ENCODE measurements around the gene CACTIN. TPM values are rescaled to one million over a fixed set of nuclear protein-coding genes. Genes with fewer than 3 reads are reported as not detected.

The CACTIN gene
- polyA plus RNA-seq, 1 donor (not counting 4 experiments of a cell fraction or from before 2014, with no cell fraction given): 10.8 TPM

- Histone ChIP-seq H3K79me2 (ENCODE audit: control insufficient read depth, insufficient read depth, low read length) (no peaks in the 10 kb centered on the region), H3K4me1 (ENCODE audit: control insufficient read depth, extremely low read depth, insufficient read depth, low read length) (no peaks in the 10 kb centered on the region), H3K9me3 (ENCODE audit: control insufficient read depth, low read depth, low read length) (no peaks in the 10 kb centered on the region), H3K27me3 (ENCODE audit: control insufficient read depth, extremely low read depth, insufficient read depth, low read length) (peaks cover 3% of the 10 kb centered on the region), H3K4me3 (ENCODE audit: control insufficient read depth in 2 of 3, extremely low read depth in 1 of 3, insufficient read depth in 2 of 3, low read depth in 1 of 3, low read length in 3 of 3) (no peak overlapping the region), H3K27ac (ENCODE audit: control insufficient read depth, insufficient read depth, low read length) (no peak overlapping the region), H2AFZ (ENCODE audit: control insufficient read depth, low read length) (no peak overlapping the region), H3K9ac (ENCODE audit: control insufficient read depth, extremely low read depth, insufficient read depth, low read length) (no peak overlapping the region), H4K20me1 (ENCODE audit: control insufficient read depth, extremely low read depth, insufficient read depth, low read length) (no peaks in the 10 kb centered on the region), H3K4me2 (ENCODE audit: control insufficient read depth, extremely low read depth, insufficient read depth, low read depth, low read length) (no peak overlapping the region), H3K36me3 (ENCODE audit: control insufficient read depth in 2 of 2, extremely low read depth in 1 of 2, insufficient read depth in 2 of 2, low read length in 2 of 2) (no peaks in the 10 kb centered on the region), H3K9me1 (ENCODE audit: control insufficient read depth, extremely low read depth, insufficient read depth, low read length) (no peaks in the 10 kb centered on the region)
- peak in 2 of 3 experiments; percentile 1 to 9 for TF ChIP-seq CTCF (optimal IDR thresholded peaks at IDR 0.05 in 1 of 3, IDR thresholded peaks at IDR 0.05 in 1 of 3, conservative IDR thresholded peaks at IDR 0.05 in 1 of 3; ENCODE audit: extremely low read depth in 1 of 3, insufficient read depth in 2 of 3, low read length in 3 of 3)
- TF ChIP-seq EZH2 (IDR thresholded peaks at IDR 0.05; ENCODE audit: low read length): no peak
- no peak for FAIRE-seq
- dilution Hi-C loops (cut with MboI; ENCODE audit: extremely low pct_ligation_motif_present, low sequenced_read_pairs): no loop called here
- no peak for DNase-seq (ENCODE audit: low read depth, low spot score)
Observed at GRCh38 chr19:3599776-3600187, 26.8 kb downstream of the CACTIN start.

- Histone ChIP-seq H3K4me1 (ENCODE audit: control insufficient read depth, extremely low read depth, insufficient read depth, low read length) (no peaks in the 10 kb centered on the region), H3K36me3 (ENCODE audit: control insufficient read depth in 2 of 2, extremely low read depth in 1 of 2, insufficient read depth in 2 of 2, low read length in 2 of 2) (no peaks in the 10 kb centered on the region), H3K9me3 (ENCODE audit: control insufficient read depth, low read depth, low read length) (no peaks in the 10 kb centered on the region), H2AFZ (ENCODE audit: control insufficient read depth, low read length) (no peak overlapping the region), H3K4me3 (ENCODE audit: control insufficient read depth in 2 of 3, extremely low read depth in 1 of 3, insufficient read depth in 2 of 3, low read depth in 1 of 3, low read length in 3 of 3) (no peak overlapping the region), H3K9me1 (ENCODE audit: control insufficient read depth, extremely low read depth, insufficient read depth, low read length) (no peaks in the 10 kb centered on the region), H3K9ac (ENCODE audit: control insufficient read depth, extremely low read depth, insufficient read depth, low read length) (no peak overlapping the region), H3K79me2 (ENCODE audit: control insufficient read depth, insufficient read depth, low read length) (no peaks in the 10 kb centered on the region), H3K27me3 (ENCODE audit: control insufficient read depth, extremely low read depth, insufficient read depth, low read length) (peaks cover 14% of the 10 kb centered on the region), H3K27ac (ENCODE audit: control insufficient read depth, insufficient read depth, low read length) (no peak overlapping the region), H4K20me1 (ENCODE audit: control insufficient read depth, extremely low read depth, insufficient read depth, low read length) (no peaks in the 10 kb centered on the region), H3K4me2 (ENCODE audit: control insufficient read depth, extremely low read depth, insufficient read depth, low read depth, low read length) (no peak overlapping the region)
- no peak for TF ChIP-seq CTCF (optimal IDR thresholded peaks at IDR 0.05 in 1 of 3, IDR thresholded peaks at IDR 0.05 in 1 of 3, conservative IDR thresholded peaks at IDR 0.05 in 1 of 3; ENCODE audit: extremely low read depth in 1 of 3, insufficient read depth in 2 of 3, low read length in 3 of 3)
- TF ChIP-seq EZH2 (IDR thresholded peaks at IDR 0.05; ENCODE audit: low read length): no peak
- dilution Hi-C loops (cut with MboI; ENCODE audit: extremely low pct_ligation_motif_present, low sequenced_read_pairs): no loop called here
- FAIRE-seq (no peak), DNase-seq (ENCODE audit: low read depth, low spot score) (no peak)
Observed at GRCh38 chr19:3595521-3596061, 31.0 kb downstream of the CACTIN start.
